ENCODE results near the gene IHH.
A peak's percentile ranks its signal among the peaks of the same experiment; 100 is the strongest.

Gene IHH

DNA sequence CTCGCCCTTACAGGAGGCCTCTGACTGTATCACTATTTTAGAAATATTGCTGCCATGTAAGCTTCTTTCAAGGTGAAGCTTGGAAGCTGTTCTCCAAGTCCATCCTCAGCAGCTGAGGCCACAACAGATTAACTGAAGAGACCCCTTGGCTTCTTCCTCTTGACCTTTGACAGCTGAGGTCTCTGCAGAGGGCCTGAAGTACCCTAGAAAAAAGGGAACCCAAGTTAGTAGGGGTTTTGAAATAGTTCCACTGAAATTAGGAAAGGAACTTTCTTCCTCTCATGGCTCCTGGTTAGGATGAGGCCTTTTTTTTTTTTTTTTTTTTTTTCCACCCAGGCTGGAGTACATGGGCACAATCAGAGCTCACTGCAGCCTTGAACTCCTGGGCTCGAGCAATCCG is 15.5 kb upstream of the IHH start:
- DNase-seq (ENCODE audit: low spot score): no peak

DNA sequence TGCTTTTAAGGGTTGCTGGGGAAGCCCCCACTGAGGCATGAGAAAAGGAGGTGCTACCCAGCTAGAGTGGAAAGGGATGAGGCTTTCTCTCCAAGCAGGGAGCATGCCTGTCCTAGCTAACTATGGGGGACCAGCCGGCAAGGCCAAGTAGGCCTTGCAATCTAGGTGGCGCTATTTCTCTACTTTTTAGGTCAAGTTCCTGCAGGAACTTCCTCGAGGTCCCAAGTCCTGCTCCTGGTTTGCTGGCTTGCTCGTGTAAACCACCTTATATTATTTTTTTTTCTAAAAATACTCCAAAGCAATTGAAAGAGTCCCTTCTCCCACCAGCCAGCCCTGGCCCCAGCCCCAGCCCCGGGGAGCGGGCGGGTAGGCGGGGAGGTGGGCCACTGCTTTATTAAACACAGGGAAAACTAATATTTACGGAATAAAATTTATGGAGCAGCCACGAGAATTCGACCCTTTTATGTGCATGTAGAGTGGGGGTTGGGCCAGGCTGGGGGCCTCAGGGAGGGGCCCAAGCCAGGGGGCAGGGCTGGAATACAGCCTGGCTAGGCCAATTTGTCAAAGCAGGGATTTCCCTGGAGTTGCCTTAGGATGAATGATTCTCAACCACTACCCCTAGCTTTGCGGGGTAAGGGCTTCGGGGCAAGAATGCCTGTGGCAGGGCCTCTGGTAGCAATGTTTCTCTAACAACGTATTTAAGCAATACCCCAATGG is 12.8 kb upstream of the IHH start:
- DNase-seq (ENCODE audit: low spot score): peak; percentile 52

DNA sequence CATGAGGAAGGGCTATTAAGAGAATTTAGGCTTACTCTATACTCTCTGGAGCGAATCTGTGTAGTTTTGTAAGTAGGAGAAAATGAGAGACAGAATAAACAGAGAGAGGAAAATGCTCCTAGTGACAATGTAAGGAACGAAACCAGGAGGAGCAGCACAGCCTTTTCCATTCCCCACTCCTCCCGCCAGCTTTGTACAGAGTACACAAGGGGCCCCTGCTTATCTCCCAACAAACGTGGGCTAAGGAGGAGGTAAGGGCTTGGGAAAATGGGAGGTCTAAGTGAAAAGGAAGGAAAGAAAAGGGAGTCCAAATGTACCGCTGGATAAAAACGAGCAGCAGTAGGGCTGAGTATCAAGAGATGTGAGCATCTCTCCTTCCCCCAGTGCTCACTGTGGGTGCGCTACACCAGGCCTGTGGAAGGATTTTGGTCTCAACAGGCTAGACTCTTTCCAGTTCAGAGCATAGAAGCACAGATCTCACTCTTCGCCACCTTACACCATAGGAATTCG is 12.1 kb upstream of the IHH start:
- no peak for DNase-seq (ENCODE audit: low spot score)

DNA sequence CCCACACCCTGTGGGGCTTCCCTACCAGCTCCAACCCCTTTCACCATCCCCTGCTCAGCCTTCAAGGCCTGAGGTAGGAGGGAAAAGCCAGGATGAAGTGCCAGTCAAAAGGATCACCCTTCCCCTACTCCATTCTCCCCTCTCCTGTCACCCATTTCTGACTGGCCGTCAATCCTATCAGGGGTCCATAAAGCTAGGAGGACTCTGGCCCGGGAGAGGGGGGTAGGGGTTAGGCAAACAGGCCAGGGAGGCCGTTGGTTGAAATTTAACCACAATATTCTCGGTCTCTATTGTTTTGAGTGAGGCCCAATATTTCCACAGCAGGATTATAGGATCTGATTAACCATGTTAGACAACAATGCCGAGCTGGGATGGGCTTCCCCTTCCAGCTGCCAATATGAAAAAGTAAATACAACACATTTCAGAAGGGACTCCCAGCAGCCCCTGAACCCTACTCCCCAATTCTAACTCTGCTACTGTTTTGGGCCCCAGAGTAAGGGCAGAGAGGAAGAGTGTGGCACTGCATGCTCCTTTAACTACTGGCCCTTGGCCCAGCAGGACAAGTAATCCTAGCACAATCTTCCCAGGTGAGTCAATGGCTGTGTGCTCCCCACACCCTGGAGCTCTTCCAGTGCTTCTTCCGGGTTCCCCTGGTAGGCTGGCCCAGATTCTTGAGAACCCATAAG is 10.6 kb upstream of the IHH start:
- DNase-seq (ENCODE audit: low spot score): no peak

DNA sequence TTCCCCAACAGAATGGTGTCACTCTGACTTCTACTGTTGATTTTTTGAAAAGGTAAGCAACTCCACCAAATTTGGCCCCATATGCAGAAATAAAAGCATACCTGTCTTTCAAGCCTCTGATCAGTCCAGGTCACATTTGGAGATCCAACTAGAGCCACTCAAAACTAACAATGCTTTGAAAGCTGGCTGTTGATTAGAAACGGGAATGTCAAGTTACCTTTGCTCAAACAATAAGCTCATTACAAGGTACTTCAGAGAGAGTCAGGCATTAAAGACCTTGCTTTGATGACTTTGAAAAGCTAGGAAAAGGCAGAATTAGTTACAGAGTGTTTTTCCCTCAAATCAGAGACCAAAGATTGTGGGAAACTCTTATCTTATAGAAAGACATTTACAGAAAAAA is 4.8 kb upstream of the IHH start:
- DNase-seq (ENCODE audit: low spot score): no peak

DNA sequence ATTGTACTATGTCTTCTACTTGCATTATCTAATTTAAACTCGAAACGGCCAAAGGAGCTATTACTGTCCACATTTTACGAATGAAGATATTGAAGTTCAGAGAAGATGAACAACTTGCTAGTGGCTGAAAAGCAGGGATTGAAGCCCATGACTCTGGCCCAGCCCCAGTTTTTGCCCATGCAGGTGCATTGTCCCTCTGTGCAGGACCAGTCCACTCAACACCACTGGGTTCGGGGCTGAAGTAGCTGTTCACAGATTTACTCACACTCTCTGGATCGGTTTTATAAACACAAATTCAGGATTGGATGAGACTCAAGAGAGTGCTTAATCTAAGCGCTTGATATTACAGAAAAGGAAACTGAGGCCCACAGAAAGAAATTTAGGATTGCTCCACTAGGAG is 1.4 kb upstream of the IHH start:
- DNase-seq (ENCODE audit: low spot score): no peak

DNA sequence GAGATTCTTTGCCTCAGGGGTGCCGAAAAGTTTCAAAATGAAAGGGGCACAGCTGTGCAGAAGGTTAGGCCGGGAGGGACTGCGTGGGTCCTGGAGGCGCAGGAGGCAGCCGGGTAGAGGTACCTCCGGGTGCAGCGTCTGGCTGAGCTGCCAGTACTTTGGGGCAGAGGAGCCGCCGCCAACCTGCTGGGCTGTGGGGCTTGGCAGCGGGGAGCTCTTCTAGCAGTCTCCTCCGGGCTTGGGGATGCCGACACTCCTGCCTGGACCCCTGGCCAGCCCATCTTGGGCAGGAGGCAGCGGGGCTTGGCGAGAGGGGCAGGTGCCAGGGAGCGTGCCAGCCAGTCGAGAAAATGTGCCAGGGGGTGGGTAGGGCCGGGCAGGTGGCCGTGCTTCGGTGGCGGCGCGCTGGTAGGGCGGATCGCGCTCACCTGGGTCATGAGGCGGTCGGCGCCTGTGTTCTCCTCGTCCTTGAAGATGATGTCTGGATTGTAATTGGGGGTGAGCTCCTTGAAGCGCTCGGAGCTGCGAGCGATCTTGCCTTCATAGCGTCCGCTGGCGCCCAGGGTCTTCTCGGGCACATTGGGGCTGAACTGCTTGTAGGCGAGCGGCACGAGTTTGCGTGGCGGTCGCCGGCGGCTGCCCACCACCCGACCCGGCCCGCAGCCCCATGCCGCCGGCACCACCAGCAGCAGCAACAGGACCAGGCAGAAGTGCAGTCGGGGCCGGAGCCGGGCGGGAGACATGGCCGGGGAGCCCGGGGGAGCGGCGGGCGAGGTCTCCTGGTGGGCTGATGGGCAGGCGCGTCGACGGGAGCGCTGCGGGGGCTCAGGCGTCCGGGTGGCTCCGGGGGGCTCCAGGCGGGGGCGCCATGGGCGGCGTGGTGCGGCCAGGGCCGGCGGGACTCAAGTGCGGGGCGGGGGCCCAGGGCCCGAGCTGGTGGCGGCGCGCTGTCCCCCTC is 717 bp downstream of the IHH start:
- DNase-seq (ENCODE audit: low spot score): no peak

DNA sequence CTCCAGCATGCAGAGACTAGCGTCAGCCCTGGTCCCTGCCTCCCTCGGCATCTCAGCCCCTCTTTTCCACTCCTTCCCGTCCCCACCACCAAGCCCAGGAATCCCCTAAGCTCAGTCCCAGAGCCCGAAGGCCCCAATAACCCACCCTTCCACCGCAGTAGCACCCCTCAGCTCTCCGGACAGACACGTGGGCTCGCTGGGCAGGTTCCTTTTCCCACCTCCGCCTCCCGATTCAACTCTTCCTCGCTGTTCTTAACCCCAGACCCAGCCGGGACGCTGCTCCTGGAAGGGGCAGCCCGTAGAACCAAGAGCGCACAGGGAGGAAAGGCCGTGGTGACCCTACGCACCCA is 1.4 kb downstream of the IHH start:
- DNase-seq (ENCODE audit: low spot score): no peak

DNA sequence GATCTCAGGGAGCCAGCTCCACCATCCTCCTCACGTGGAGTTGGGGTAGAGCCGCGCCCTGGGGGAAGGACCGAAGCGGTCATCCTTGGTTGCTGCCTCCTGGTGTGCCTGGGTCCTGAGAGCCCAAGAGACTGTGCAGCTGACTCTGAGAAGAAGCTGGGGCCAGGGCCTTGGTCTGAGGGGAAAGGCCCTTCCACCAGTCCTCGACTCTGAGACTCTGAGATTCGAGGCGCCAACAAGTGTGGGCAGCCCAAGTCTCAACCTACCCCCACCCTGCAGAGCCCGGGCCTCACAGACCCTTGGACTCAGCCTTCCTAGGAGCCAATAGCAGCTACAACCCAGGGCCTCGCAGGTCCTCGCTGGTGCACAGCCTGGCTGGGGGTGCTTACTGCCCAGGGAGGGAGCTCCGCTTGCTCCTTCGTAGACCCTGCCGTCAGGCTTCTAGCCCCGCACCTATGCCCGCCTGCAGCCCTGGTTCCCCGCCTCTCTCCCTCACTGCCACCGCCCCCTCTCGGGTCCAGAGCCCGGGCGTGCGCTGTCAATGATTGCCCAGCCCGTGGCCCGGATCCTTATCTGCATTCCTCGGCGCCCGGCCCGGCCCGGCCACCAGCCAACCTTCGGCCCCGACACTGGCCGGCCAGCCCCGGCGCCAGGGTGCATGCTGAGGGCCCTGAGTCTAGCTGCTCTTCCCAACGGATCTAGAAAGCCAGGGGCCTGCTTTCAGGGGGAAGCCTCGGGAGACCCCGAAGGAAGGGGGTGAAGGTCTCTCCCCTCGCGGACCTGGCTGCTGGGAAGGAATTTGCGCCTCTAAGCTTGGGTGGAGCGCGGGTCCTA is 2.0 kb downstream of the IHH start:
- no peak for DNase-seq (ENCODE audit: low spot score)

DNA sequence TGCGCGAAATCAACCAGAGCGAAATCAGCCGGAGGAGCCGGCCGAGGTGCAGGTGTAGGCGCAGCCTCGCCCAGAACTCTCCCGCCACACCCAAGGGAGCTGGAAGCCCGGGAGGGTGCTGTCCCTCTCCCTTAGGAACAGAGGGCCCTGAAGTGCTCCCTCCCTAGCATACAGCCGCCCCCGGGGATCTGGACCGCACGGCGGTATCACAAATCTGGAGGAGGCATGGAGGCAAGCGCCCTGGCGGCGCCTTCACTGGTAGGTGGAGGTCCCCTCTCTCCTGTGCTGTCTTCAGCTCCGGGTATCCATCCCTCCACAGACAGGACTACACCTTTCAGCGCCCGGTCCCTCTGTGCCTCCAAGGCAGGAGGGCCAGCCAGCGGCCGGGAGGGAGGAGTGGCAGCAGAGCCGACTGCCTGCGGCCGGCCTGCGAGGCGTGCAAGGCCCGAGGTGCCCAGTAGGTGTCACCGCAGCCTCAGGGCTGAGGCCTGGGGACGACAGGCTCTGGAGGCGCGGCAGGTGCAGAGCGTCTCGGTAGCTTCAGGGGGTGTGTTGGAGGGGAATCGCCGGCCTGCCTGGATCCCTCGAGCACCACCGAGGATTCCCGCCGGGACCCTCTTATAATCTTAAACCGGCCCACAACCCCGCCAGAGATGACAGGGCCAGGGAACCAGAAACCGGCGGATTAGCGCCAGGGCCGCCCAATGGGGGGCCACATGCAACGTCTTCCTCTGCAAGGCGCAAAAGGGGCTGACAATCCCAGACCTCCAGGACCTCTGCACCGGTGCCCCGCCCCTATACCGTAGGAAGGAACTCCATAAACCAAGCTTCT is 2.8 kb downstream of the IHH start:
- DNase-seq (ENCODE audit: low spot score): peak; percentile 59

DNA sequence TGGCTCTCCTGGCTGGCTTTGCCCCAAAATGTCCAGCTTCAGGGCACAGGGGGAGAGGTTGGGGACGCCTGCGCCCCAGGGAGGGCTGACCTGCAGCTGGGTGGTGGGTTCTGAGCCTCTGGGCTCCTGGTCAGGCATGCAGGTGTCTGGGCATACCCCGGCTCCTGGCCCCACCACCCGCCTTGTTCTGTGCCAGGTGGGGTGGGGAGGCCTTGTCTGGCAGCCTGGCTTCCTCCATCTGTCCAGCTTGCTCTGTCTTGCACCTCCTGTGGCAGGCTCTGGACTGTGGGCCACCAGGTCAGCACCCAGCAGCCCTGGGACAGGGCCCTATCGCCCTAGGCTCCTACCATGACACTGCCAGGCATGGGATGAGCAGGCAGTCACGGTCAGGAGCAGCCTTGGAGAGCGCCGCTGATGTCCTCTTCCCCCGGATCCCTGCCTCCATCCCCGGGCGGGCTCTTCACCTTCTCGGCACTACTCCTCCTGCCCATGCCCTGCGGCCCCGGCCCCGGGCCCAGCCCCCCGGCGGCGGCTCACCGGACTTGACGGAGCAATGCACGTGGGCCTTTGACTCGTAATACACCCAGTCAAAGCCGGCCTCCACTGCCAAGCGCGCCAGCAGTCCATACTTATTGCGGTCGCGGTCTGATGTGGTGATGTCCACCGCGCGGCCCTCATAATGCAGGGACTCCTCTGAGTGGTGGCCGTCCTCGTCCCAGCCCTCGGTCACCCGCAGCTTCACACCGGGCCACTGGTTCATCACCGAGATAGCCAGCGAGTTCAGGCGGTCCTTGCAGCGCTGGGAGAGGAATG is 3.6 kb downstream of the IHH start:
- no peak for DNase-seq (ENCODE audit: low spot score)

DNA sequence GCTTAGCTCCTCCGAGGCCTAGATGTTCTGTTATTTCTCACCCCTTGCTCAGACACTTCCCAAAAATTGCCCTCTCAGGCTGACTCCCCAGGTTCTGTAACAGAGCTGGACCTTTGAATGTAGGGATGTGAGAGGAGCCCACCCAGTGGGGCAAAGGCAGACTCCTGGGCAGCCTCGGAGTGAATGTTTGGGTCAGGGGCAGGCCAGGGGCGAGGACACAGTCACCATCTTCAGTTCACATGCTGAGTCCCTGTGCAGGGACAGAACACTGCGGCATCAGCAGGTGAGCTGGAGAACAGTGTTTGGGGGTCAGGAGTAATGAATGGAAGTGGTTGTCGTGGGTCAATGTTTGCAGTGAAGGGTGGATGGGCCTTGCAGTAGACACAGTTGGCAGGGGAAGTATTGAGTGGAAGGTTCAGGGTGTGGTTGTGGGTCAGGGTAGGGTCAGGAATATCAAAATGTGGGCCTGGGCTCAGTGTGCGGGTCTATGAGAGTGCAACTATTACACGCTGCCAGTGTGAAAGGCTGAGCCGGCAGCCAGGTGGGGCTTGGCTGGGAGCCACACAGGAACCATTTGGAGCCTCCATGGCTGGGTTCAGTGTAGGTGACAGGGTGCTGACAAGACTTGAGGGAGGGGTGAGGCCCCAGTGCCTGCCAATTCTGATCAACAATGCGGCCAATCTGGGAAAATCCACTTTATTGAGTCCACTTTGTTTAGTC is 4.4 kb downstream of the IHH start:
- DNase-seq (ENCODE audit: low spot score): no peak

DNA sequence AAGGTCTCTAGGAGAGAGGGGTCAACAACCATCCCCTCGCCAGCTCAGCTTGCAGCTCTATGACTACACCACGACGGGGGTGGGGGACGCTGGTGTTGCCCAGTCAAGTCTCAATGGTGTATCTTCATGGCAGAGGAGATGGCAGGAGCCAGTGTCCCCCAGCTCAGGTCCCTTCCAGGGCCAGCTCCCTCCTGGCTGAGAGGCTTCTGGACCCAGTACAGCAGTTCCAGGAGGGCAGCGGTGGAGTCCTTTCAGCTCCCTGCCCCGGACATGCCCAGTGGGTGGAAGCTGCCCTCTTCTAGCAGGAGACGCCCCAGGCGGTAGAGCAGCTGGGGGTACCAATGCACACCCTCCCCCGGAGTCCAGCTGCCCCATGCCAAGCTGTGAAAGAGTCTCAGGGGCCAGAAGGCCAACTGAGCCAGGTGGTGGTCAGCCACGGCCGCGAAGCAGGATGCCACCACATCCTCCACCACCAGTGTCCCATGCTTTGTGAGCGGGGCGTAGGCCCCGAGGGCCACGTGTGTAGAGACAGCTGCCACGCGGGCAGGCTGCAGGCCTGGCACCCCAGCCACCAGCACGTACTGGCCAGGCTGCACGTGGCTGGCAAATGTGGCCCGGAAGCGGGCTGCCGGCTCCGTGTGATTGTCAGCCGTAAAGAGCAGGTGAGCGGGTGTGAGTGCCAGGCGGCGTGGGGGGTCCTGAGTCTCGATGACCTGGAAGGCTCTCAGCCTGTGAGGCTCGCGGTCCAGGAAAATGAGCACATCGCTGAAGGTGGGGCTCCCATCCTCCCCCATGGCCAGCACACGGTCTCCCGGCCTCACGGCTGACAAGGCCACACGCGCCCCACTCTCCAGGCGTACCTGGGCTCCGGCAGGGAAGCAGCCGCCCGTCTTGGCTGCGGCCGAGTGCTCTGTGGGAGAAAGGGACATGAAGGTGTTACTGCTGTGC is 5.5 kb downstream of the IHH start:
- no peak for DNase-seq (ENCODE audit: low spot score)

DNA sequence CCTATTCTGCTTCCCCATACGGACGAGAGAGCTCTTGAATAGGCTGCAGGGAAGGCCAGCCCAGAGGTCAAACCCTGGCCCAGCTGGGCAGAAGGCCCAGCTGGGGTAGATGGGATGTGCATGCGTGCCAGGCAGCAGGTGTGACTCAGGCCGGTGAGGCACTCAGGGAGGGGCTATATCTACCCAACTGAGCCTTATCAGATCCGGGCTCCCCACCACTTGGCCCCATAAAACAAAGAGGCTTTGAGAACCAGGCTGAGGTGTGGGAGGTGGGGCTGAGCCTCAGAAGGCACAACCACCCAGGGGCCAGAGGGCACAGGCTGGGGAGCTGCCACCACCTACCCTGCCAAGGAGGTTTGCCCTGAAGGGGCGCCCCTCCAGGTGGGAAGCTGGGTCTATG is 11.4 kb downstream of the IHH start:
- no peak for DNase-seq (ENCODE audit: low spot score)

DNA sequence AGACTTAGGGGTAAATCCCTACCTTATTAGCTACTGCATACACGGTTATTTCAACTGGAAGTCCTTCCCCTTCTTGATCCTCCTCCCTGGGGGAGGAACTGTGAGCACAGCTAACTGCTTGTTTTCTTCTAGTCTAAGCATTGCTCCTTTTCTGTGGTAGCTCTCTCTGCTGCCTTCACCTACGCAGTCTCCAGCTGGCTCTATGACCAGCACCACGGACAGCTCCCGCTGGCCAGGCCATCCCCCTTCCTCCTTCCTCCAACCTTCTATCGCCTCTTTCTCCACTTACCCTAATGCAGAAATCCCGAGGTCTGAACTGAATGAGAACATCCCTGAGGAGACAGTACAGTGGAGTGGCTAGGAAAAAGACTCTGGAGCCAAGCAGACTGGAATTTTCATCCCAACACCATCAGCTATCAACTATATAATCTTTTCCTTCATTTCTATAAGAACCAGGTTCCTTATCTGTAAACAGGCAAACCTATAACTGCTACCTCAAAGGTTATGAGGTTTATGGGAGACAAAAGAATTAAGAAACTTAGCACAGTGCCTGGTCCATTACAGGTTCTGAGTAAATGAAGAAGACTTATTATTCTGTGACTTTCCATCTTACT is 14.7 kb downstream of the IHH start:
- DNase-seq (ENCODE audit: low spot score): no peak

DNA sequence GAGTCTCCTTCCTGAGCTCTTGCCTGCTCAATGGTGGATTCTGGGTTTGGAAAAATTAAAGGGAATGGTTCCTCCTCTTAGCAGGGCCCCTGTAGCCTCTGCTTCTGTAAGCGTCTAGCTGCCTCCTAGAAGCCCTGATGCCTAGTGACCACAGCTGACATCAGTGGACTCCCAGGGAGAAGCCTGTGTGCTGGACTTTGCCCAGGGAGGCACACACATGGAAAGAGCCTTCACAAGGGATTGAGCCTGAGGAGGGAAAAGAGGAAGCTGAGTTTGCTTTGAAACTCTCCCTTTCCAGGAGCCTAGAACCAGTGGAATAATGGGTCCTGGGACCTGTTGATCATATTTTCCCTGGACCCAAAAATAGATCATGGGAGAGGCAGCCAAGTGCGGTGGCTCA is 18.0 kb downstream of the IHH start:
- no peak for DNase-seq (ENCODE audit: low spot score)

DNA sequence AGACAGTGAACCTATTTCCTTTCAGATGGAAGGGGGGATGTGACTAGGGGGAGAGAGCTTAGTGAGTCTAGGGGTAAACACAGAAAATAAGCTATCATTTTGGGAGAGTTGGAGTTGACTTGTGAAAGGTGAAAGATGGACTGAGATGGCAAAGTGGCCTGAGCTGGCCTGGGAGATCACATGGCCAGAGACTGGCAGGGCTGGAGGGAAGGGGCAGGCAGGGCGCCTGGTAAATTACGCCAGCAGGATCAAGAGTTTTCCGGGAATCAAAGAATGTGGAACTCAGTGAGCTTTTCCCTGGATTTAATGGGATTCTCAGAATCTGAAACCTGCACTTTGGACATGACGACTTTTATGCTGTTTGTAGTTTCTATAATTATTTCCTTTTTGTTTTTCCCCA is 18.6 kb downstream of the IHH start:
- no peak for DNase-seq (ENCODE audit: low spot score)

DNA sequence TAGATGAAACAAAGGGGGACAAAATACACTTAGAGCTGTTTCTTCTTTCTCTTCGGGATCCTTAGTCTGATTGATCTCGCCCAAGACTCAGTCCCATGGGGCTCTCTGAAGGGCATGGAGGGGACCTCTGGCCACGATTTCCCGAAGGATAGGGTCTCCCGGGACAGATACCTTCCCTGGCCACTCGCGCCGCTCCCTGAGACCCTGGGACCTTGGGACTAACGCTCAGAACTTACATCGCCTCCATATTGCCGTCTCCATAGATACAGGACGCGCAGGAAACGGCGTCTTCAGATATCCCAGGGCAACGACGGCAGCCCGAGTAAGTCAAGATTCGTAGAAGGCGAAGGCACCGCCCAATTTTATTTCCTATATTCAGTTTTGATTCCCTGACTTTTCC is 19.5 kb downstream of the IHH start, which contains the start of gene CFAP65:
TSS of gene CFAP65 (minus strand) at position 265 of the 400 bp plus-strand sequence. CDS start 2,468 bp downstream, outside the sequence.
- DNase-seq (ENCODE audit: low spot score): no peak

Measured in hematopoietic multipotent progenitor cell treated with erythropoietin and hydrocortisone succinate and interleukin-3 and kit ligand, for 17 days (in vitro differentiated cells).